ENCODE data around the gene BACH1.

The BACH1 gene

DNA sequence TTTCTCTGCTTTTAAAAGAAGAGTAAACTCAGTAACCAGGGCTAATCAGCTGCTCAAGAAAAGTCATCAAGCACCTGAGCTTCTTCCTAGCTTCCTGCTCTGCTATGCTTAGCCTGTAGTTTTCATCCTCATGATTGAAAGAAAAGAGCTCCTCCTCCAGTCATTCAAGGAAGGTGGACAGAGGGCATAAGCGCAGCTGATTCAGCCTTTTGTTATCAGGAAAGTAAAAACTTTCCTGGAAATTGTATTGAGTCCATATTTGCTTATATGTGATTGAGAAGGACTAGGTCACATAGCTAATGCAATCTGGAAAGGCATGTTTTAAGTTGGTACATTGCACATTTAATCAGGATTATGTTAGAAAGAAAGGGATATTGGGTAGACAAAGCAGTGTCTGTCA lies 8.5 kb upstream of the BACH1 start:
- no peak for DNase-seq

DNA sequence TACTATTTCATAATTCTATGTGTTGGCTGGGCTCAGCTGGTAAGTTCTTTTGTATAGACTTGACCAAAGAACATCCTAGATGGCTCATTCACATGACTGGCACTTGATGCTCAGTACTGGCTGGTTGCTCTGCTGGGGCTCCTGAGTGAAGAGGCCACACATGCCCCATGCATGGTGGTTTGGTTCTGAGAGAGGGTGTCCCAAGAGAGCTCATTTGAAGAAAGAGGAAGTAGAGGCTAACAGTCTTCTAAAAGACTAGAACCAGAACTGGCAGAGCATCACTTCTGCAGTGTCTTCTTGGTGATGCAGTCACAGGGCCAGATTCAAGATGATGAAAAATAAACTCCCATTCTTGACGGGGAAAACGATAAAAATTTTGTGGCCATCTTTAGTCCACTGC lies 5.2 kb upstream of the BACH1 start:
- DNase-seq = no peak

- no peak for DNase-seq
Measured at GRCh38 chr21:29295066-29295650, 3.6 kb upstream of the BACH1 start.

DNA sequence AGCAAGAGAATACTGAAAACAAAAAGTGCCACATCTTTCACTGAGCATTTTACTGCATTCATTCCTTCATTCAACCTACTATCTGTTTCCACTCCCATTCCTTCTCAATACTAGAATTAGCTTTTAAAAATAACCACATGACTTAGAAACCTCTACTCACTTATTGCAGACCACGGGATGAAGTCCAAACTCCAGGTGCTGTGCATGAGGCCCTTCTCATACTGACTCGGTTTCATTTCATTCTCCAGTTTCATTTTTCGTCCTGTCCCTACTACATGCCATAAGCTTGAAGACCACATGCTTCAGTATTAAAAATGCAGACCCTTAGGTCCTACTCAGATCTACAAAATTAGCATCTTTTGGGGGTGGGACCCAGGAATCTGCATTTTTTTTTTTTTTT lies 2.3 kb upstream of the BACH1 start:
- DNase-seq = no peak

- DNase-seq = no peak
Measured at GRCh38 chr21:29297483-29298347, 1.0 kb upstream of the BACH1 start.

- DNase-seq = peak in 40 of 56 donors; percentile 14 to 77 (median 42)
Measured at GRCh38 chr21:29299046-29299915, 559 bp downstream of the BACH1 start.

DNA sequence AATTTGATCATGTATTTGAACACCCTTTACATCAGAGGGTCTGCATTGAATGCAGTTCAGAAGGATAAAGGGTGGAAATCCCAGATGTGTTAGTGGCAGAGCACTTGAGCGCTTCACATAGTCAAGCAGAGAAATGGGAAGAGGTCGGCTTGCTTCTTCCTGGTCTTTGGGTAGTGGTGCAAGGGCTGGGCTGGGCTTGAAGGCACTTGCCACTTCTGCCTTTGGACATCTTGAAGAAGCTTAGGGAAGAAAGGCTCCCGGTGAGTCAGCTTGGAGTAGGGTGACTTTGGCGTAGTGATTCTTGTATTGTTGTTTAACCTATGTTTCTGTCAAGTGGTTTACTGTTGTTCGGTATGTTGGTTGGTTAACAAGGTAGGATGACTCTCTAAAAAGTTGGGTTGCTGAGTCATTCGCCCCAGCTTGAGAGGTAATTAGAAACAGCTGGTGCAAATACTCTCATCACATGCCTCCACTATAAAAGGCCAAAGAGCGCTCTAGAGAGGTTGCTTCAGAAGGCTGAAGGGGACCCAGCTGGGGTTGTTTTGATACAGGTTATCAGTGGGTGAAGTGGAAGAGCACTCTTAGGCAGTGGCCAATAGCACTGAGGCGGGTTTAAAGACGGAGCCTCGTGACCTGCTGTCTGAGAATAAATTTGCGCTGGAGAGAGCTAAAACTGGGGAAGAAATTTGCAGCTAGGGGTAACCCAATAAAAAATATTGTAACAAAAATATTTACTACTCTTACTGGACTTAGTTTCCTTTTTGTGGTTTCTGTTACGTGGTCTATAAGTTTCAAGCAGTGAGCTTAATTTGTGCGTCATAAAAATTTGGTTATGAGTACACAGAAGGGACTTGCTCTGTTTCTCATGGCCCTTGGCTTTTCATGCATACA lies 1.4 kb downstream of the BACH1 start:
- DNase-seq = peak in 13 of 56 donors; percentile 2 to 29 (median 9)

GRCh38 chr21:29300807-29301138 lies 2.1 kb downstream of the BACH1 start:
- DNase-seq = no peak

GRCh38 chr21:29301691-29302090 lies 3.0 kb downstream of the BACH1 start:
- DNase-seq = no peak

DNA sequence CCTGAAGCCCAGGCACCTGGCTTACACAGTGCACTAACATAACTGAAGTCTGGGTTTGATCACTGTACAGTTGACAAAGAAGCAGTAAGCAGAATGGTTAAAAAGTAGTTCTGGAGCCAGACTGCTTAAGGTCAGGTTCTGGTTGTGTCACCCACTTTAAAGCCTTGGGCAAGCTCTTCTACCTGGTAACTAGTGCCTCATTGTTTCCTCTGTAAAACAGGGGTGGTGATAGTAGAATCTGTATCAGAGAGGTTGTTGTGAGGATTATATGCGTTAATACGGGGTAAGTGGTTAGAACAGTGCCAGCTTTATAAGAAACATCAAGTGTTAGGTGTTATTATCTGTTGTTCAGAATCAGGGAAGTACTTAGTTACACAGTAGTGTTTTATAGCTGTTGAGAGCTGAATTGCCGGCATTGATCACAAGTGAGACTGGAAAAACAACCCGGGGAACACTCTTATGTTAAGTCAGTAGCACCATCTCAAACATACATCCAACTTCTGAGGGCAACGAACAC lies 3.7 kb downstream of the BACH1 start:
- no peak for DNase-seq

DNA sequence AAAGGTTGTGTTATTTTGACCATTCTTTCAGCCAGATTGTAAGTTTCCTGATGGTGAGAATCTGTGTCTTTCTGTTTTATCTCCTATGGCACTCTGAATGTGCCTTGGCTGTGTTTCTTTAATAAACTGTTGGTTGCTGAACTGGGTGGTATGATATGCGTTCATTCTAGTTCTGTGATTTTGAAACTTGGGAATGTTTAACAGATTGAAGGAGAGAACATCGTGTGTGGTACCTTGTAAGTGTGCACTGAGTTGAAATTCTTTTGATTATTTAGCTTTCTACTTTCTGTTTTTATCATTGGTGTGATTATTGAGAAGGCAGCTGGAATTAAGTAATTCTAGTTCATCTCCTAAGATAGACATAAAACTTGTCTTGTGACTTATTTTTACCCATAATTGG lies 4.6 kb downstream of the BACH1 start:
- DNase-seq = no peak

GRCh38 chr21:29304597-29304996 lies 5.9 kb downstream of the BACH1 start:
- no peak for DNase-seq

- DNase-seq = no peak
Measured at GRCh38 chr21:29305068-29305467, 6.3 kb downstream of the BACH1 start.

- no peak for DNase-seq
Measured at GRCh38 chr21:29305561-29305960, 6.8 kb downstream of the BACH1 start.

GRCh38 chr21:29306920-29307319 lies 8.2 kb downstream of the BACH1 start:
- DNase-seq = no peak

DNA sequence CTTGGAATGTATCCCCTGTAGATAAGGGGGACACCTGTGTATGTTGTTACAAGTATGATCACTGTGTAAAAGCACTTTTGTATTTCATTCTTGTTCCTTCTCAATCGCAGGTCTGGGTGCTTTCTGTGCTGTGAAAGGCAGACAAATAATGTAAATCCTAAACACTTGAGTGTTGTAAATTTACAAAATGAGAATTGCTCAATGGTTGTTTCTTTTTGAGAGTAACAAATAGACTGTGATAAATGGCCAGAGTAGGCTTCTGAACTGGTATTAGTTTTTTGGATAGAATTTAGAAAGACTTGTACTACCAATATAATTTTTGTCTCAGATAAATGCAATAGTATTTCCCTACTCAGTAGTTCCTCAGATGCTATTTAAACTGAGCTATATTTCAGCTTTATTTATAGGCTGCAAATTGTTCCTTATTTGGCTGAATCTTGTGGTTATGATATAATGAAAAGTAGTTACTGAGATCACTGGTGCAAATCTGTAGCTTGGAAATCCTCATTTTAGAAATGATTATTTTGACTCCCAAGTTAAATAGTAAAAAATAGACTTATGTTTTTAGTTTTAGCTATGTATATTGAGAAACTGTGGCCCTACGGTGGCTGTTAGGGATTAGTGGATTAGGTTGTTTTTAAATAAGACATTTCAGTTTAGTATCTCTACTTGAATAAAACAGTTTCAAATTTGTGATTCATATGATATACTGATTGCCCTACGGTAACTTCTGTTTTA lies 9.2 kb downstream of the BACH1 start:
- DNase-seq = no peak

DNA sequence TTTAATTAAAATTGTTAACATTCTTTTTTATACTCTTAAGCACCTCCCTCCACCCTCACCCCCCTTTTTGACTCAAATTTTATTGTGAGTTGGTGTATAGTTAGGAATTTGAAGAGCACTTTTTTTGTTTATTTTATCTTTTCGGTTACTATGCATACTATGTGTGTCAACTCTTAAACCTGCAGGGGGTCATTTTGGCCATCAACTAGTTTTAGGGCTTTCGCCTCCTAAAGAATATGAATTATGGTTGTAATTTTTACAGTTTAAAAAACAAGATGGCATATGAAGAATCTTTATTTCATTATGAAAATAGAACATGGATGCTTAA lies 9.7 kb downstream of the BACH1 start:
- DNase-seq = no peak

GRCh38 chr21:29309703-29310102 lies 11.0 kb downstream of the BACH1 start:
- no peak for DNase-seq

GRCh38 chr21:29311802-29312201 lies 13.1 kb downstream of the BACH1 start:
- no peak for DNase-seq

GRCh38 chr21:29312981-29313380 lies 14.3 kb downstream of the BACH1 start:
- DNase-seq = no peak
